Activated B cell treated with CpG ODN at 0.5 μM for 24 hours (primary cell): ENCODE results near the gene CDK14. TPM values are rescaled to one million over a fixed set of nuclear protein-coding genes. Genes with fewer than 3 reads are reported as not detected.

Source experiments
- ATAC-seq: fragments of 200-7000 bp; cut with Tn5 transposase; one replicate; pipeline ENCODE4 v1.10.0; 2021; ENCODE audit warnings: low read depth, mild to moderate bottlenecking, moderate library complexity
- CTCF ChIA-PET: fragments of 350-600 bp; sonication (Branson Sonifier 250); formaldehyde crosslinking; loops from one replicate; lab custom pipeline; 2021; ENCODE audit warnings: antibody characterized with exemption; lab: Charles Lee
- POLR2A ChIA-PET: fragments of 350-600 bp; sonication (Branson Sonifier 250); formaldehyde crosslinking; loops from one replicate; lab custom pipeline; 2021; ENCODE audit warnings: antibody characterized with exemption; lab: Charles Lee
- DNase-seq: peaks from one replicate; pipeline ENCODE4 v3.0.0; 2022
- H3K27ac Mint-ChIP-seq: one replicate; pipeline ENCODE4 v1.8.0; 2020; ENCODE audit warnings: mixed read lengths
- H3K27me3 Mint-ChIP-seq: one replicate; pipeline ENCODE4 v1.8.0; 2021; ENCODE audit warnings: mixed read lengths
- H3K36me3 Mint-ChIP-seq: one replicate; pipeline ENCODE4 v1.8.0; 2021; ENCODE audit warnings: low read depth, mixed read lengths
- H3K4me1 Mint-ChIP-seq: one replicate; pipeline ENCODE4 v1.8.0; 2021; ENCODE audit warnings: mixed read lengths
- H3K4me3 Mint-ChIP-seq: one replicate; pipeline ENCODE4 v1.8.0; 2020; ENCODE audit warnings: mild to moderate bottlenecking, mixed read lengths
- H3K9me3 Mint-ChIP-seq: one replicate; pipeline ENCODE4 v1.8.0; 2020; ENCODE audit warnings: mixed read lengths
- intact Hi-C: fragments of 100-400 bp; cut with micrococcal nuclease; formaldehyde crosslinking; loops from one replicate; pipeline ENCODE4 v1.15.1; 2024
- total RNA-seq: library from RNA; stranded (reverse); gene quantifications from 2 replicates; pipeline ENCODE4 v1.2.3, GENCODE V29; 2022
- TF ChIP-seq, protein P1 (sequence below): fragments of 200-600 bp; IDR thresholded peaks from one replicate; pipeline ENCODE4 v1.8.0; 2022; ENCODE audit warnings: antibody characterized with exemption, mild to moderate bottlenecking

The CDK14 gene
- total RNA-seq, 1 donor from 2014 or later = 140 TPM

DNA sequence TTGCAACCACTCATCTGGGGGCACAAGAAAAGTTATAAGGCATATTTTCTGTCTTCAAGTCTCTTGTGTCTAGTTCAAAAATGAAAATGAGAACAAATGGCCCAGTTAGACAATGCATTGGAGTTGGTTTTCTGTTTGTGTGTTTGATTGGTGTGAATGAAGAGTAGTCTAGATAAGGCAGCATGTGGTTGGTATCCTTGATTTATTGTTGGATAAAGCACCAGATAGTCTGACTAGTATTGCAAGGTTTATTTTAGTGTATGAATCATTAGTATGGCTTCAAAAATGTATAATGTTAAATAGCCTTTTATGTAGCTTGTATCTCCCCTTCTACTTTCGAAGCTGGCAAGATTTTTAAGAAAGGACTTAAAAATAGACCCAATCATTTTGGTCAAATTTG, 237.3 kb downstream of the CDK14 start:
- intact Hi-C loops = no loop called here
- TF ChIP-seq, protein P1, sequence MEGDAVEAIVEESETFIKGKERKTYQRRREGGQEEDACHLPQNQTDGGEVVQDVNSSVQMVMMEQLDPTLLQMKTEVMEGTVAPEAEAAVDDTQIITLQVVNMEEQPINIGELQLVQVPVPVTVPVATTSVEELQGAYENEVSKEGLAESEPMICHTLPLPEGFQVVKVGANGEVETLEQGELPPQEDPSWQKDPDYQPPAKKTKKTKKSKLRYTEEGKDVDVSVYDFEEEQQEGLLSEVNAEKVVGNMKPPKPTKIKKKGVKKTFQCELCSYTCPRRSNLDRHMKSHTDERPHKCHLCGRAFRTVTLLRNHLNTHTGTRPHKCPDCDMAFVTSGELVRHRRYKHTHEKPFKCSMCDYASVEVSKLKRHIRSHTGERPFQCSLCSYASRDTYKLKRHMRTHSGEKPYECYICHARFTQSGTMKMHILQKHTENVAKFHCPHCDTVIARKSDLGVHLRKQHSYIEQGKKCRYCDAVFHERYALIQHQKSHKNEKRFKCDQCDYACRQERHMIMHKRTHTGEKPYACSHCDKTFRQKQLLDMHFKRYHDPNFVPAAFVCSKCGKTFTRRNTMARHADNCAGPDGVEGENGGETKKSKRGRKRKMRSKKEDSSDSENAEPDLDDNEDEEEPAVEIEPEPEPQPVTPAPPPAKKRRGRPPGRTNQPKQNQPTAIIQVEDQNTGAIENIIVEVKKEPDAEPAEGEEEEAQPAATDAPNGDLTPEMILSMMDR = no peak
- Mint-ChIP-seq H3K36me3 (peaks cover 51% of the 10 kb centered on the region), H3K4me1 (peaks cover 24% of the 10 kb centered on the region), H3K4me3 (no peak overlapping the region), H3K27me3 (no peaks in the 10 kb centered on the region), H3K27ac (no peak overlapping the region), H3K9me3 (peaks cover 16% of the 10 kb centered on the region)
- DNase-seq = no peak
- CTCF ChIA-PET = no interaction called here
- no peak for ATAC-seq
- POLR2A ChIA-PET = no interaction called here

GRCh38 chr7:90834771-90835170, 238.7 kb downstream of the CDK14 start:
- TF ChIP-seq, protein P1 = no peak
- ChIA-PET POLR2A (no interaction called here), CTCF (no interaction called here)
- DNase-seq (no peak), ATAC-seq (no peak)
- intact Hi-C loops = loop anchor here (2.0 kb wide), 1 partner anchor 18 kb away; no protein-coding TSS in a partner anchor
- Mint-ChIP-seq H3K27me3 (no peaks in the 10 kb centered on the region), H3K9me3 (peaks cover 14% of the 10 kb centered on the region), H3K4me3 (no peak overlapping the region), H3K36me3 (peaks cover 52% of the 10 kb centered on the region), H3K4me1 (peaks cover 31% of the 10 kb centered on the region), H3K27ac (no peak overlapping the region)

DNA sequence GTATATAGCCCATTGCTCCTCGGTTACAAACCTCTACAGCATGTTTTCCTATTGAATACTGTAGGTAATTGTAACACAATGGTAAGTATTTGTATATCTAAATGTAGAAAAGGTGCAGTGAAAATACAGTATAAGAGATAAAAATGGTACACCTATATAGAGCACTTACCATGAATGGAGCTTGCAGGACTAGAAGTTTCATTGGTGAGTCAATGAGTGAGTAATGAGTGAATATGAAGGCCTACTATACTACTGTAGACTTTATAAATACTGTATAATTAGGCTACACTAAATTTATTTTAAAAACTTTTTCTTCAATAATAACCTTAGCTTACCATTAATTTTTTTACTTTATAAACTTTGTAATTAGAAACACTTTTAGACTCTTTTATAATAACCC, 239.7 kb downstream of the CDK14 start:
- H3K9me3 Mint-ChIP-seq = peaks cover 11% of the 10 kb centered on the region
- H3K36me3 Mint-ChIP-seq = peaks cover 48% of the 10 kb centered on the region
- ChIA-PET POLR2A (no interaction called here), CTCF (no interaction called here)
- peaks cover 36% of the 10 kb centered on the region for H3K4me1 Mint-ChIP-seq
- DNase-seq (no peak), ATAC-seq (no peak)
- intact Hi-C loops = loop anchor here (2.0 kb wide), 1 partner anchor 19 kb away; no protein-coding TSS in a partner anchor
- H3K4me3 Mint-ChIP-seq = no peak overlapping the region
- TF ChIP-seq, protein P1 = no peak
- H3K27ac Mint-ChIP-seq = no peak overlapping the region
- H3K27me3 Mint-ChIP-seq = no peaks in the 10 kb centered on the region

DNA sequence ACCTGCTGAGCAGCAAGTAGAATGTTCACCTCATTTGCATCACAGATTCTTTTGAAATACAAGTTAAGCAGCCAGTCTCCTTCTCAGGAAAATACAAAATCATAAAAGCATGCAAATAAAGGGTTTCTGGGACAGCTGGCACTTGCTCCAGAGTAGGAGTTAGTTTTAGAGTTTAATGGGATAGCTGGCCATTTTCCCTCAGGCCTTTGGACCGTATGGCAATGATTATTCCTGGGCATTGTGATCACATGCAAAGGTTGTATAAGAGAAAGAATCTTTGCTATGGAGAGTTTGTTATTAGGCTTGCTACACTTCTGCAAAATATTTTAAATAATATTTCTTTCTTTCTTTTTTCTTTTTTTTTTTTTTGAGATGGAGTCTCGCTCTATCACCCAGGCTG, 240.8 kb downstream of the CDK14 start:
- ATAC-seq = no peak
- TF ChIP-seq, protein P1 = no peak
- Mint-ChIP-seq H3K36me3 (peaks cover 40% of the 10 kb centered on the region), H3K4me1 (peaks cover 33% of the 10 kb centered on the region), H3K9me3 (peaks cover 11% of the 10 kb centered on the region), H3K27me3 (no peaks in the 10 kb centered on the region), H3K27ac (no peak overlapping the region), H3K4me3 (no peak overlapping the region)
- intact Hi-C loops = no loop called here
- CTCF ChIA-PET = no interaction called here
- no peak for DNase-seq
- POLR2A ChIA-PET = no interaction called here

DNA sequence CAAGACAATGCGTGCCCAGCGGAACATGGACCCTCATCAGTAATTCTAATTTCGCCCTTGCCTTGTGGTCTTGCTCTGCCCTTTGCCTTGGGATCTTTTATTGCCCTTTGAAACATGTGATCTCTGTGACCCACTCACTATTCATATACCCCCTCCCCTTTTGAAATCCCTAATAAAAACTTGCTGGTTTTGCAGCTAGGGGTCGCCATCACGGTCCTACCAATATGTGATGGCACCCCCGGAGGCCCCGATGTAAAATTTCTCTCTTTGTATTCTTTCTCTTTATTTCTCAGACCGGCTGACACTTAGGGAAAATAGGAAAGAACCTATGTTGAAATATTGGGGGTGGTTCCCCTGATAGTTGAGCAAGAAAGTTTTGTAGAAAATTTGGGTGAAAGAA, 242.7 kb downstream of the CDK14 start:
- H3K36me3 Mint-ChIP-seq = peaks cover 40% of the 10 kb centered on the region
- DNase-seq (no peak), ATAC-seq (no peak)
- peak overlapping the region; percentile 30 for H3K27ac Mint-ChIP-seq
- H3K4me1 Mint-ChIP-seq = peaks cover 40% of the 10 kb centered on the region
- no peak overlapping the region for H3K4me3 Mint-ChIP-seq
- TF ChIP-seq, protein P1 = no peak
- ChIA-PET CTCF (no interaction called here), POLR2A (no interaction called here)
- intact Hi-C loops = no loop called here
- H3K27me3 Mint-ChIP-seq = no peaks in the 10 kb centered on the region
- H3K9me3 Mint-ChIP-seq = peaks cover 11% of the 10 kb centered on the region
